ENCODE measurements around the gene TRMO.

GRCh38 chr9:97906236-97906831 is 16.0 kb downstream of the TRMO start:
- TF ChIP-seq, protein P1, sequence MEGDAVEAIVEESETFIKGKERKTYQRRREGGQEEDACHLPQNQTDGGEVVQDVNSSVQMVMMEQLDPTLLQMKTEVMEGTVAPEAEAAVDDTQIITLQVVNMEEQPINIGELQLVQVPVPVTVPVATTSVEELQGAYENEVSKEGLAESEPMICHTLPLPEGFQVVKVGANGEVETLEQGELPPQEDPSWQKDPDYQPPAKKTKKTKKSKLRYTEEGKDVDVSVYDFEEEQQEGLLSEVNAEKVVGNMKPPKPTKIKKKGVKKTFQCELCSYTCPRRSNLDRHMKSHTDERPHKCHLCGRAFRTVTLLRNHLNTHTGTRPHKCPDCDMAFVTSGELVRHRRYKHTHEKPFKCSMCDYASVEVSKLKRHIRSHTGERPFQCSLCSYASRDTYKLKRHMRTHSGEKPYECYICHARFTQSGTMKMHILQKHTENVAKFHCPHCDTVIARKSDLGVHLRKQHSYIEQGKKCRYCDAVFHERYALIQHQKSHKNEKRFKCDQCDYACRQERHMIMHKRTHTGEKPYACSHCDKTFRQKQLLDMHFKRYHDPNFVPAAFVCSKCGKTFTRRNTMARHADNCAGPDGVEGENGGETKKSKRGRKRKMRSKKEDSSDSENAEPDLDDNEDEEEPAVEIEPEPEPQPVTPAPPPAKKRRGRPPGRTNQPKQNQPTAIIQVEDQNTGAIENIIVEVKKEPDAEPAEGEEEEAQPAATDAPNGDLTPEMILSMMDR (conservative IDR thresholded peaks at IDR 0.05 in 1 of 2, IDR thresholded peaks at IDR 0.05 in 1 of 2; ENCODE audit: low read depth in 1 of 2, low read length in 2 of 2), result no peak
- no peak for TF ChIP-seq EZH2 (IDR thresholded peaks at IDR 0.05; ENCODE audit: low read length, missing control alignments)
